WERI-Rb-1 (cell line): Measurements from ENCODE around the gene NDUFAB1.

Experiments used
- DNase-seq: peaks from one replicate; pipeline ENCODE4 v3.0.0-alpha.2; 2020
- H3K27ac ChIP-seq: fragments of 250-450 bp; sonication (Bioruptor Pico); 2 replicates; pipeline ENCODE4 v1.5.1; 2020; ENCODE audit warnings: mild to moderate bottlenecking, moderate library complexity
- H3K27me3 ChIP-seq: fragments of 250-450 bp; sonication (Bioruptor Pico); 2 replicates; pipeline ENCODE4 v1.5.1; 2021; ENCODE audit warnings: mild to moderate bottlenecking, low read depth, moderate library complexity; ENCODE audit not compliant: insufficient read depth, severe bottlenecking
- H3K36me3 ChIP-seq: fragments of 250-450 bp; sonication (Bioruptor Pico); 2 replicates; pipeline ENCODE4 v1.5.1; 2020; ENCODE audit warnings: mild to moderate bottlenecking, moderate library complexity
- H3K4me3 ChIP-seq: 2 replicates; pipeline ENCODE4 v1.5.1; 2011; ENCODE audit warnings: low read depth, mild to moderate bottlenecking, control low read depth, low read length
- H3K9me3 ChIP-seq: fragments of 250-450 bp; sonication (Bioruptor Pico); 2 replicates; pipeline ENCODE4 v1.5.1; 2021; ENCODE audit warnings: mild to moderate bottlenecking, moderate library complexity; ENCODE audit not compliant: severe bottlenecking
- CTCF ChIP-seq: IDR thresholded peaks from 2 replicates; pipeline ENCODE4 v1.5.1; 2011; ENCODE audit warnings: low read depth, mild to moderate bottlenecking, control low read depth, inconsistent platforms, low read length

Gene NDUFAB1

DNA sequence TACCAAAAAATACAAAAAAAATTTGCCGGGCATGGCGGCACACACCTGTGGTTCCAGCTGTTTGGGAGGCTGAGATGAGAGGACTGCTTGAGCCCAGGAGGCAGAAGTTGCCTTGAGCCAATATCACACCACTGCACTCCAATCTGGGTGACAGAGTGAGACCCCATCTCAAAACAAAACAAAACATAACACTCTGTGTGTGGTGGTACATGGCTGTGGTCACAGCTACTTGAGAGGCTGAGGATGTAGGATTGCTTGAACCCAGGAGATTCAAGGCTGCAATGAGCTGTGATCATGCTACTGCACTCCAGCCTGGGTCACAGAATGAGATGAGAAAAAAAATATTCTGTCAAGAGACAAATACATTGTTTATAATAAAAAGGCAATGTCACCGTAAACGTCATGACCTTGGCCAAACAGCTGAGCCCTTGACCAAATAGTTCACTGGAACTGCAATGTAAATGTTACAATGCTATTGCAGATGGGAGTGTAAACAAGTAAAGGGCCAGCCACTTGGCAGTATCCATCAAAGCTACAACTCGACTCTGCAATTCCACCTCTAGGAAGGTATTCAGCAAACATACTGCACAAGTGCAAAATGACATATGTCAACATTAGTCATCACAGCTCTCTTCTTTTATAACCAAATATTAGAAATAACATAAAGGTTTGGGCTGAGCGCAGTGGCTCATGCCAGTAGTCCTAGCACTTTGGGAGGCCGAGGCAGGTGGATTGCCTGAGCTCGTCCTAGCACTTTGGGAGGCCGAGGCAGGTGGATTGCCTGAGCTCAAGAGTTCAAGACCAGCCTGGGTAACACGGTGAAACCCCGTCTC, 55.9 kb downstream of the NDUFAB1 start:
- no peak for DNase-seq
- no peak overlapping the region for H3K27ac ChIP-seq
- peaks cover 32% of the 10 kb centered on the region for H3K36me3 ChIP-seq
- no peak for TF ChIP-seq CTCF
- H3K27me3 ChIP-seq = no peaks in the 10 kb centered on the region
- H3K9me3 ChIP-seq = no peaks in the 10 kb centered on the region
- no peak overlapping the region for H3K4me3 ChIP-seq

DNA sequence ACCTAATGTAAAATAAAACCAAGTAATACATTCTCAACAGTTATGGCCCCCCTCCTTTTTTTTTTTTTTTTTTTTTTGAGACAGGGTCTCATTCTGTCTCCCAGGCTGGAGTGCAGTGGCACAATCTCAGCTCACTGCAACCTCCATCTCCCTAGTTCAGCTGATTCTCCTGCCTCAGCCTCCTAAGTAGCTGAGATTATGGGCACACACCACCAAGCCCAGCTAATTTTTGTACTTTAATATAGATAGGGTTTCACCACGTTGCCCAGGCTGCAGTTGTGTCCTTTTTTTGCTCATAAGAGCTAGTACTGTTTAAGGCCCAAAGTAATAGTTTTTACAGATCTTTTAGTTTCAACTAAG, 57.2 kb downstream of the NDUFAB1 start:
- no peaks in the 10 kb centered on the region for H3K27me3 ChIP-seq
- no peaks in the 10 kb centered on the region for H3K9me3 ChIP-seq
- TF ChIP-seq CTCF = no peak
- H3K27ac ChIP-seq = no peak overlapping the region
- peaks cover 36% of the 10 kb centered on the region for H3K36me3 ChIP-seq
- no peak overlapping the region for H3K4me3 ChIP-seq
- DNase-seq = no peak

DNA sequence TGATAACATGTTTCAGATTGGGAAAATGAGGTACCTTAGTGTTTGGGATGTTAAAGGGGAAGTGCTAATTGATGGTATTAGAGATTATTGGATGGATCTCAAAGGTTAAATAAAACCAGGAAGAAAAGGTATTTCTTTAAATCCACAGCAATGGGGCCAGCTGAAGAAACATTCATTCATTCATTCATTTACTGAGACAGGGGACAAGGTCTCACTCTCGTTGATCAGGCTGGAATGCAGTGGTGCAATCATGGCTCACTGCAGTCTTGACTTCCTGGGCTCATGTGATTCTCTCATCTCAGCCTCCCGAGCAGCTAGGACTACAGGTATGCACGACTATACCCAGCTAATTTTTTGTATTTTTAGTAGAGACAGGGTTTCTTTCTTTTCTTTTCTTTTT, 58.7 kb downstream of the NDUFAB1 start:
- Histone ChIP-seq H3K27ac (no peak overlapping the region), H3K4me3 (no peak overlapping the region), H3K27me3 (no peaks in the 10 kb centered on the region), H3K9me3 (no peaks in the 10 kb centered on the region), H3K36me3 (peaks cover 44% of the 10 kb centered on the region)
- no peak for TF ChIP-seq CTCF
- no peak for DNase-seq

- no peak for DNase-seq
- Histone ChIP-seq H3K27me3 (no peaks in the 10 kb centered on the region), H3K4me3 (no peak overlapping the region), H3K27ac (no peak overlapping the region), H3K9me3 (no peaks in the 10 kb centered on the region), H3K36me3 (peaks cover 49% of the 10 kb centered on the region)
- no peak for TF ChIP-seq CTCF
These were observed 60.2 kb downstream of the NDUFAB1 start for GRCh38 chr16:23535901-23536300.

- H3K9me3 ChIP-seq = no peaks in the 10 kb centered on the region
- no peak for TF ChIP-seq CTCF
- no peak overlapping the region for H3K27ac ChIP-seq
- peaks cover 48% of the 10 kb centered on the region for H3K36me3 ChIP-seq
- H3K27me3 ChIP-seq = no peaks in the 10 kb centered on the region
- no peak for DNase-seq
- H3K4me3 ChIP-seq = no peak overlapping the region
These were observed 61.0 kb downstream of the NDUFAB1 start for GRCh38 chr16:23534868-23535860.
